ENCODE data around the gene SOS2. TPM values are rescaled to one million over a fixed set of nuclear protein-coding genes. Genes with fewer than 3 reads are reported as not detected.

Gene SOS2
- total RNA-seq, 4 donors from 2014 or later = 45.9 to 82.8 (median 62.1) TPM

GRCh38 chr14:50072395-50072794, 159.0 kb downstream of the SOS2 start:
- 82 to 100% methylated on average over 1 of the region's 1 CpG for WGBS, 2 donors (ENCODE audit: low coverage in 1 of 2)
- in situ Hi-C loops (cut with MboI; ENCODE audit: low pct_ligation_motif_present in 1 of 4, low pct_unique_long_range_greater_than_20kb in 1 of 4, low sequenced_read_pairs in 3 of 4) = no loop called here
- peaks cover 0 to 21% (median 9%) of the 10 kb centered on the region in 4 donors for H3K4me1 ChIP-seq
- H3K27ac ChIP-seq = no peak overlapping the region
- no peaks in the 10 kb centered on the region for H3K9me3 ChIP-seq
- no peaks in the 10 kb centered on the region for H3K27me3 ChIP-seq
- DNase-seq = no peak
- no peak for TF ChIP-seq EP300 (IDR thresholded peaks at IDR 0.05; ENCODE audit: low read depth)
- no peak overlapping the region for H3K4me3 ChIP-seq
- H3K36me3 ChIP-seq = no peaks in the 10 kb centered on the region
- intact Hi-C loops (cut with DNase I; ENCODE audit: low total_unique reads) = no loop called here

- Histone ChIP-seq H3K27me3 (no peaks in the 10 kb centered on the region), H3K9me3 (no peaks in the 10 kb centered on the region), H3K36me3 (no peaks in the 10 kb centered on the region), H3K4me1 (peaks cover 0 to 22% (median 9%) of the 10 kb centered on the region in 4 donors), H3K27ac (no peak overlapping the region), H3K4me3 (no peak overlapping the region)
- WGBS, 2 donors (ENCODE audit: low coverage in 1 of 2) = 76 to 80% methylated on average over 1 to 13 of the region's 13 CpGs
- TF ChIP-seq POLR2AphosphoS5 (IDR thresholded peaks at IDR 0.05) (no peak), POLR2A (IDR thresholded peaks at IDR 0.05) (no peak), CTCF (IDR thresholded peaks at IDR 0.05) (no peak), EP300 (IDR thresholded peaks at IDR 0.05; ENCODE audit: low read depth) (no peak)
- no peak for DNase-seq
- intact Hi-C loops (cut with DNase I; ENCODE audit: low total_unique reads) = no loop called here
- in situ Hi-C loops (cut with MboI; ENCODE audit: low pct_ligation_motif_present in 1 of 4, low pct_unique_long_range_greater_than_20kb in 1 of 4, low sequenced_read_pairs in 3 of 4) = no loop called here
Measured at GRCh38 chr14:50070840-50071548, 160.4 kb downstream of the SOS2 start.

- WGBS, 2 donors (ENCODE audit: low coverage in 1 of 2) = 56 to 74% methylated on average over 1 to 3 of the region's 3 CpGs
- in situ Hi-C loops (cut with MboI; ENCODE audit: low pct_ligation_motif_present in 1 of 4, low pct_unique_long_range_greater_than_20kb in 1 of 4, low sequenced_read_pairs in 3 of 4) = no loop called here
Measured at GRCh38 chr14:50070230-50070629, 161.1 kb downstream of the SOS2 start.

GRCh38 chr14:50069325-50069724, 162.1 kb downstream of the SOS2 start:
- H3K36me3 ChIP-seq = no peaks in the 10 kb centered on the region
- in situ Hi-C loops (cut with MboI; ENCODE audit: low pct_ligation_motif_present in 1 of 4, low pct_unique_long_range_greater_than_20kb in 1 of 4, low sequenced_read_pairs in 3 of 4) (no loop called here), intact Hi-C loops (cut with DNase I; ENCODE audit: low total_unique reads) (no loop called here)
- H3K4me3 ChIP-seq = no peak overlapping the region
- peak in 1 of 3 donors; percentile 15 for TF ChIP-seq POLR2AphosphoS5 (IDR thresholded peaks at IDR 0.05)
- no peak for TF ChIP-seq EP300 (IDR thresholded peaks at IDR 0.05; ENCODE audit: low read depth)
- no peak for TF ChIP-seq POLR2A (IDR thresholded peaks at IDR 0.05)
- 42 to 46% methylated on average over 2 of the region's 2 CpGs for WGBS, 2 donors (ENCODE audit: low coverage in 1 of 2)
- no peaks in the 10 kb centered on the region for H3K9me3 ChIP-seq
- H3K27me3 ChIP-seq = no peaks in the 10 kb centered on the region
- no peak for DNase-seq
- peak overlapping the region in 3 of 4 donors; percentile 46 to 71 (median 60) for H3K27ac ChIP-seq
- peaks cover 0 to 34% (median 14%) of the 10 kb centered on the region in 4 donors for H3K4me1 ChIP-seq

More at GRCh38 chr14:50070230-50070629, 161.1 kb downstream of the SOS2 start:
- DNase-seq = no peak
- Histone ChIP-seq H3K27ac (no peak overlapping the region), H3K4me3 (no peak overlapping the region), H3K9me3 (no peaks in the 10 kb centered on the region), H3K4me1 (peaks cover 0 to 27% (median 10%) of the 10 kb centered on the region in 4 donors), H3K36me3 (no peaks in the 10 kb centered on the region), H3K27me3 (no peaks in the 10 kb centered on the region)
- intact Hi-C loops (cut with DNase I; ENCODE audit: low total_unique reads) = no loop called here
- TF ChIP-seq POLR2AphosphoS5 (IDR thresholded peaks at IDR 0.05) (no peak), POLR2A (IDR thresholded peaks at IDR 0.05) (no peak), CTCF (IDR thresholded peaks at IDR 0.05) (no peak), EP300 (IDR thresholded peaks at IDR 0.05; ENCODE audit: low read depth) (no peak)

GRCh38 chr14:50068496-50068895, 162.9 kb downstream of the SOS2 start:
- no peaks in the 10 kb centered on the region for H3K27me3 ChIP-seq
- intact Hi-C loops (cut with DNase I; ENCODE audit: low total_unique reads) (no loop called here), in situ Hi-C loops (cut with MboI; ENCODE audit: low pct_ligation_motif_present in 1 of 4, low pct_unique_long_range_greater_than_20kb in 1 of 4, low sequenced_read_pairs in 3 of 4) (no loop called here)
- no peaks in the 10 kb centered on the region for H3K36me3 ChIP-seq
- peaks cover 0 to 34% (median 14%) of the 10 kb centered on the region in 4 donors for H3K4me1 ChIP-seq
- H3K27ac ChIP-seq = peak overlapping the region; percentile 19 to 71 (median 53)
- H3K4me3 ChIP-seq = no peak overlapping the region
- TF ChIP-seq POLR2A (IDR thresholded peaks at IDR 0.05) (no peak), EP300 (IDR thresholded peaks at IDR 0.05; ENCODE audit: low read depth) (no peak), POLR2AphosphoS5 (IDR thresholded peaks at IDR 0.05) (no peak), CTCF (IDR thresholded peaks at IDR 0.05) (no peak)
- 93% methylated on average over 7 of the region's 7 CpGs; no CpG with 5 or more reads in 1 of the 2 donors for WGBS, 2 donors (ENCODE audit: low coverage in 1 of 2)
- DNase-seq = no peak
- no peaks in the 10 kb centered on the region for H3K9me3 ChIP-seq
